Liver (tissue), 2 donors: ENCODE data around the gene UCP2.

Experiments
- CTCF ChIP-seq: fragments of 150-350 bp; IDR thresholded peaks from 2 replicates; pipeline ENCODE4 v1.5.1; 2017; ENCODE audit warnings: improper control_type of control experiment, low read depth, low read length; ENCODE audit not compliant: missing input control
- YY1 ChIP-seq: IDR thresholded peaks from 2 replicates; pipeline ENCODE4 v1.6.1; 2016; ENCODE audit warnings: antibody characterized with exemption, mild to moderate bottlenecking
- donor health status: healthy.

GRCh38 chr11:73991471-73992006 is 8.9 kb upstream of the UCP2 start:
- TF ChIP-seq CTCF (no peak), YY1 (no peak)
